Sigmoid colon (tissue), 7 donors: Measurements from ENCODE around the gene SPTBN4. TPM values are rescaled to one million over a fixed set of nuclear protein-coding genes. Genes with fewer than 3 reads are reported as not detected.
"Not testable (repeated sequence)": the region's sequence is repeated elsewhere in the genome, so short reads cannot be mapped to it uniquely, and the experiment has no call there.

ENCODE experiments used
- DNase-seq: peaks from one replicate; pipeline ENCODE4 v3.0.0-alpha.2; 2019
- H3K27ac ChIP-seq, 4 donors: fragments of 200-600 bp; sonication (generic); one replicate each; pipeline ENCODE4 v1.5.1; 2016 to 2019; ENCODE audit warnings: mild to moderate bottlenecking in 1 of 4
- H3K27me3 ChIP-seq, 3 donors: fragments of 200-600 bp; sonication (generic); one replicate each; pipeline ENCODE4 v1.5.1; 2019; ENCODE audit warnings: mild to moderate bottlenecking in 1 of 3
- H3K36me3 ChIP-seq, 4 donors: fragments of 200-600 bp; sonication (generic); one replicate each; pipeline ENCODE4 v1.5.1; 2016 to 2019
- H3K4me1 ChIP-seq, 4 donors: fragments of 200-600 bp; sonication (generic); one replicate each; pipeline ENCODE4 v1.5.1; 2017 to 2019
- H3K4me3 ChIP-seq, 4 donors: fragments of 200-600 bp; sonication (generic); one replicate each; pipeline ENCODE4 v1.5.1; 2017 to 2019; ENCODE audit warnings: mild to moderate bottlenecking in 2 of 4, moderate library complexity in 1 of 4
- H3K9me3 ChIP-seq, 4 donors: fragments of 200-600 bp in 3 of 4; sonication (generic) in 3 of 4; one replicate each; pipeline versions ENCODE4 v1.5.1 to v1.6.1; 2013 to 2019
- CTCF ChIP-seq, 4 experiments: fragments of 450-650 bp in 3 of 4; fragments of 200-600 bp in 1 of 4; IDR thresholded peaks; one replicate each; pipeline ENCODE4 v1.5.1; 2016 to 2019; ENCODE audit warnings: antibody characterized with exemption in 4 of 4, mild to moderate bottlenecking in 3 of 4, moderate library complexity in 2 of 4
- EP300 ChIP-seq, 4 donors: sonication (generic); formaldehyde crosslinking; IDR thresholded peaks; one replicate each; pipeline ENCODE4 v1.6.1; 2017; ENCODE audit warnings: antibody characterized with exemption in 4 of 4
- POLR2A ChIP-seq, 2 donors: fragments of 450-650 bp; IDR thresholded peaks; one replicate each; pipeline ENCODE4 v1.6.1; 2016; ENCODE audit warnings: antibody characterized with exemption in 2 of 2, mild to moderate bottlenecking in 2 of 2, moderate library complexity in 2 of 2
- POLR2AphosphoS5 ChIP-seq, 4 donors: sonication (generic); formaldehyde crosslinking; IDR thresholded peaks; one replicate each; pipeline ENCODE4 v1.6.1; 2017; ENCODE audit warnings: antibody characterized with exemption in 4 of 4
- WGBS, 2 donors: extraction: QIAGEN DNeasy Blood & Tissue Kit; methylation state at CpG; one replicate each; pipeline ENCODE4 v1.1.7; 2013; 5-methylcytosine and 5-hydroxymethylcytosine counted together
- intact Hi-C: fragments of 100-400 bp; cut with DNase I; formaldehyde crosslinking; loops from one replicate; pipeline ENCODE4 v1.15.1; 2023
- polyA plus RNA-seq, 3 donors: library from polyadenylated mRNA; stranded (reverse); fragments of 200-250 nt; gene quantifications; one replicate each; pipeline ENCODE4 v1.2.3, GENCODE V29; 2013
- total RNA-seq, 4 donors: library from RNA; depleted of rRNA; stranded (reverse); fragments of >200 nt; gene quantifications; one replicate each; pipeline ENCODE4 v1.1.0, GENCODE V29; 2016
- donor health status: healthy with polysubstance abuse.
- donor health status: Bipolar disorder and iron deficiency.
- donor health status: healthy.

SPTBN4 gene
- total and polyA plus RNA-seq, 7 donors, result 0.23 to 5.0 (median 1.8) TPM; not detected in 1

GRCh38 chr19:40431698-40432097, 35.1 kb upstream of the SPTBN4 start:
- no peak for TF ChIP-seq EP300 (IDR thresholded peaks at IDR 0.05)
- TF ChIP-seq POLR2AphosphoS5 (IDR thresholded peaks at IDR 0.05), result no peak
- TF ChIP-seq POLR2A (IDR thresholded peaks at IDR 0.05), result no peak
- no peak for TF ChIP-seq CTCF (IDR thresholded peaks at IDR 0.05)
- 91% methylated on average over 3 of the region's 3 CpGs for WGBS, 2 donors
- H3K27me3 ChIP-seq, result no peaks in the 10 kb centered on the region
- intact Hi-C loops, result no loop called here
- H3K9me3 ChIP-seq, result no peaks in the 10 kb centered on the region
- peak overlapping the region; percentile 93 to 97 (median 95) for H3K27ac ChIP-seq
- H3K4me1 ChIP-seq, result peaks cover 0 to 38% (median 24%) of the 10 kb centered on the region in 4 donors
- DNase-seq, result no peak
- no peak overlapping the region for H3K4me3 ChIP-seq
- no peaks in the 10 kb centered on the region for H3K36me3 ChIP-seq

- H3K27ac ChIP-seq, result peak overlapping the region; percentile 93 to 97 (median 95)
- DNase-seq, H3K36me3 ChIP-seq, H3K9me3 ChIP-seq, H3K27me3 ChIP-seq: not testable (repeated sequence)
- peak overlapping the region; percentile 20 to 53 (median 50) for H3K4me3 ChIP-seq
- 36 to 62% methylated on average over 7 of the region's 7 CpGs for WGBS, 2 donors
- intact Hi-C loops, result loop anchor here (1.0 kb wide), 1 partner anchor 11 kb away; no protein-coding TSS in a partner anchor
- H3K4me1 ChIP-seq, result peaks cover 0 to 38% (median 22%) of the 10 kb centered on the region in 4 donors
Observed at GRCh38 chr19:40432760-40433159, 34.0 kb upstream of the SPTBN4 start.

GRCh38 chr19:40433391-40434216, 33.2 kb upstream of the SPTBN4 start:
- TF ChIP-seq POLR2AphosphoS5 (IDR thresholded peaks at IDR 0.05) (peak; percentile 62 to 89 (median 76)), CTCF (IDR thresholded peaks at IDR 0.05) (no peak)
- Histone ChIP-seq H3K4me1 (peaks cover 0 to 38% (median 22%) of the 10 kb centered on the region in 4 donors), H3K27ac (peak overlapping the region; percentile 93 to 97 (median 95)), H3K9me3 (no peaks in the 10 kb centered on the region), H3K36me3 (no peaks in the 10 kb centered on the region), H3K4me3 (peak overlapping the region; percentile 23 to 53 (median 50)), H3K27me3 (no peaks in the 10 kb centered on the region)
- DNase-seq, result peak; percentile 97
- 1 to 3% methylated on average over 50 of the region's 50 CpGs for WGBS, 2 donors
- intact Hi-C loops, result loop anchor here (1.0 kb wide), 1 partner anchor 10 kb away; no protein-coding TSS in a partner anchor

- intact Hi-C loops, result no loop called here
- DNase-seq, result no peak
- peaks cover 5 to 19% (median 16%) of the 10 kb centered on the region in 4 donors for H3K36me3 ChIP-seq
- H3K27me3 ChIP-seq, result no peaks in the 10 kb centered on the region
- no peak overlapping the region for H3K27ac ChIP-seq
- no peaks in the 10 kb centered on the region for H3K9me3 ChIP-seq
- 96 to 97% methylated on average over 3 of the region's 3 CpGs for WGBS, 2 donors
- no peak for TF ChIP-seq POLR2AphosphoS5 (IDR thresholded peaks at IDR 0.05)
- H3K4me1 ChIP-seq, result peaks cover 0 to 54% (median 46%) of the 10 kb centered on the region in 4 donors
- H3K4me3 ChIP-seq, result no peak overlapping the region
Observed at GRCh38 chr19:40438284-40438683, 28.5 kb upstream of the SPTBN4 start.

GRCh38 chr19:40441719-40442253, 25.0 kb upstream of the SPTBN4 start:
- H3K27ac ChIP-seq, result peak overlapping the region; percentile 93 to 100 (median 100)
- H3K9me3 ChIP-seq, result no peaks in the 10 kb centered on the region
- peak overlapping the region in 2 of 4 donors; percentile 82 to 97 for H3K4me3 ChIP-seq
- no peak for TF ChIP-seq POLR2A (IDR thresholded peaks at IDR 0.05)
- no peak for TF ChIP-seq POLR2AphosphoS5 (IDR thresholded peaks at IDR 0.05)
- TF ChIP-seq EP300 (IDR thresholded peaks at IDR 0.05), result no peak
- TF ChIP-seq CTCF (IDR thresholded peaks at IDR 0.05), result no peak
- H3K27me3 ChIP-seq, result no peaks in the 10 kb centered on the region
- no peak for DNase-seq
- peaks cover 5 to 19% (median 16%) of the 10 kb centered on the region in 4 donors for H3K36me3 ChIP-seq
- intact Hi-C loops, result loop anchor here (5.0 to 10.0 kb wide), 2 partner anchors 161 to 273 kb away; partner anchors contain the start of genes COQ8B, ITPKC and LTBP4
- WGBS, 2 donors, result 88 to 89% methylated on average over 11 of the region's 11 CpGs
- peaks cover 0 to 44% (median 39%) of the 10 kb centered on the region in 4 donors for H3K4me1 ChIP-seq
